K562 (cell line): ENCODE measurements around the gene MPND. TPM values are rescaled to one million over a fixed set of nuclear protein-coding genes. Genes with fewer than 3 reads are reported as not detected.
A peak's percentile ranks its signal among the peaks of the same experiment; 100 is the strongest.

Source experiments
- ARID4B ChIP-seq: sonication (generic); formaldehyde crosslinking; IDR thresholded peaks from 2 replicates; pipeline ENCODE4 v1.8.0; 2022; ENCODE audit warnings: mild to moderate bottlenecking, missing genetic modification reagents
- ASH1L ChIP-seq: fragments of 450-650 bp; IDR thresholded peaks from 2 replicates; pipeline ENCODE4 v1.6.1; 2018; ENCODE audit warnings: borderline replicate concordance, mild to moderate bottlenecking, low read depth; ENCODE audit not compliant: partially characterized antibody
- ATF1 ChIP-seq, 2 experiments: fragments of 450-650 bp in 1 of 2; IDR thresholded peaks; 2 replicates each; pipeline ENCODE4 v1.6.1; 2016; ENCODE audit warnings: missing compliant biosample characterization in 1 of 2, missing genetic modification characterization in 1 of 2
- ATF7 ChIP-seq: fragments of 450-650 bp; IDR thresholded peaks from 2 replicates; pipeline ENCODE4 v1.7.1; 2014; ENCODE audit warnings: mild to moderate bottlenecking, moderate library complexity
- CTBP1 ChIP-seq: fragments of 450-650 bp; IDR thresholded peaks from 2 replicates; pipeline ENCODE4 v1.6.1; 2016; ENCODE audit warnings: borderline replicate concordance
- EP400 ChIP-seq: fragments of 450-650 bp; IDR thresholded peaks from 2 replicates; pipeline ENCODE4 v1.6.1; 2017; ENCODE audit warnings: antibody characterized with exemption, mild to moderate bottlenecking, moderate library complexity
- ERF ChIP-seq: fragments of 450-650 bp; formaldehyde crosslinking; IDR thresholded peaks from 2 replicates; pipeline ENCODE4 v1.4.0; 2020; ENCODE audit warnings: mild to moderate bottlenecking, mixed read lengths
- ETV1 ChIP-seq: fragments of 450-650 bp; conservative IDR thresholded peaks from 2 replicates; pipeline ENCODE4 v1.6.1; 2016; ENCODE audit warnings: missing genetic modification characterization, control low read depth, low read depth, missing compliant biosample characterization
- ETV5 ChIP-seq: sonication (generic); formaldehyde crosslinking; IDR thresholded peaks from 2 replicates; pipeline ENCODE4 v1.4.0; 2020; ENCODE audit warnings: low read depth, mild to moderate bottlenecking, missing genetic modification reagents
- FIP1L1 ChIP-seq: fragments of 200-400 bp; formaldehyde crosslinking; IDR thresholded peaks from 2 replicates; pipeline ENCODE4 v1.6.1; 2018; ENCODE audit warnings: mild to moderate bottlenecking, low read depth, low read length; ENCODE audit not compliant: poor library complexity, severe bottlenecking
- FOS ChIP-seq: IDR thresholded peaks from 3 replicates; pipeline ENCODE4 v1.6.1; 2011; ENCODE audit not compliant: insufficient read length; ENCODE audit errors: extremely low read depth
- FUS ChIP-seq: fragments of 200-400 bp; formaldehyde crosslinking; optimal IDR thresholded peaks from 2 replicates; pipeline ENCODE3; 2017; ENCODE audit warnings: low read depth, low read length
- GABPB1 ChIP-seq: sonication (generic); formaldehyde crosslinking; IDR thresholded peaks from 2 replicates; pipeline ENCODE4 v1.8.0; 2022; ENCODE audit warnings: mild to moderate bottlenecking, missing genetic modification reagents
- KDM2B ChIP-seq: fragments of 250-450 bp; sonication (Bioruptor Pico); IDR thresholded peaks from 2 replicates; pipeline ENCODE4 v1.8.0; 2021; ENCODE audit warnings: mild to moderate bottlenecking, moderate library complexity
- L3MBTL2 ChIP-seq: fragments of 450-650 bp; IDR thresholded peaks from 2 replicates; pipeline ENCODE4 v1.6.1; 2016; ENCODE audit warnings: mild to moderate bottlenecking, moderate library complexity
- MAX ChIP-seq: sonication (generic); formaldehyde crosslinking; IDR thresholded peaks from 2 replicates; pipeline ENCODE4 v1.9.0; 2022; ENCODE audit warnings: mild to moderate bottlenecking, missing genetic modification reagents
- NCOA4 ChIP-seq: fragments of 450-650 bp; IDR thresholded peaks from 2 replicates; pipeline ENCODE4 v1.6.1; 2018; ENCODE audit warnings: mild to moderate bottlenecking; ENCODE audit not compliant: partially characterized antibody
- NR2C2 ChIP-seq, 2 experiments: fragments of 200-800 bp in 1 of 2; sonication (Bioruptor generic) in 1 of 2; sonication (generic) in 1 of 2; formaldehyde crosslinking in 1 of 2; IDR thresholded peaks; 2 replicates each; pipeline versions ENCODE4 v1.6.1 to v1.8.0; 2016 to 2022; ENCODE audit warnings: mild to moderate bottlenecking in 1 of 2, missing compliant biosample characterization in 1 of 2, missing genetic modification characterization in 1 of 2, missing genetic modification reagents in 1 of 2
- POLR2G ChIP-seq: fragments of 200-400 bp; formaldehyde crosslinking; IDR thresholded peaks from 2 replicates; pipeline ENCODE4 v1.6.1; 2017; ENCODE audit warnings: low read depth, mild to moderate bottlenecking, antibody characterized with exemption, low read length, moderate library complexity
- PRPF4 ChIP-seq: fragments of 200-400 bp; formaldehyde crosslinking; IDR thresholded peaks from one replicate; pipeline ENCODE4 v1.6.1; 2017; ENCODE audit warnings: low read length, low read depth, mild to moderate bottlenecking; ENCODE audit not compliant: insufficient read depth, poor library complexity, severe bottlenecking
- RBFOX2 ChIP-seq: fragments of 200-400 bp; formaldehyde crosslinking; IDR thresholded peaks from 2 replicates; pipeline ENCODE4 v1.6.1; 2017; ENCODE audit warnings: low read depth, mild to moderate bottlenecking, low read length, moderate library complexity
- SUPT5H ChIP-seq: fragments of 450-650 bp; IDR thresholded peaks from 2 replicates; pipeline ENCODE4 v1.6.1; 2016
- TEAD2 ChIP-seq: fragments of 450-650 bp; IDR thresholded peaks from 2 replicates; pipeline ENCODE4 v1.6.1; 2016; ENCODE audit warnings: missing genetic modification characterization, control low read depth, missing compliant biosample characterization
- ZNF445 ChIP-seq: fragments of 250-450 bp; sonication (Bioruptor Pico); IDR thresholded peaks from 2 replicates; pipeline ENCODE4 v1.4.0; 2020; ENCODE audit warnings: low read depth, mild to moderate bottlenecking, moderate library complexity
- polyA plus RNA-seq, 8 experiments: library from polyadenylated mRNA; depleted of rRNA in 4 of 8; stranded (reverse) in 5 of 8; unstranded in 3 of 8; fragments of >200 nt; fragmentation: Nextera tagmentation in 2 of 8; fragmentation: Illumina TruSeq in 1 of 8; extraction: Ambion mirVana in 2 of 8; extraction: Trizol in 1 of 8; gene quantifications; 2 replicates each; pipeline versions ENCODE4 v1.2.1 to v1.2.3, GENCODE V29; 2011 to 2014; ENCODE audit warnings: inconsistent platforms in 1 of 8, missing spikeins in 1 of 8
- total RNA-seq, 7 experiments: library from RNA; depleted of rRNA in 6 of 7; stranded (reverse); fragments of >200 nt in 6 of 7; fragmentation: Illumina TruSeq in 2 of 7; extraction: Trizol in 2 of 7; gene quantifications; 2 replicates each; pipeline versions ENCODE4 v1.2.1 to v1.2.3, GENCODE V29; 2011 to 2021; ENCODE audit warnings: low replicate concordance in 1 of 7

The MPND gene
- total and polyA plus RNA-seq, 9 of the 15 experiments (the other 6 are each of a cell fraction or from before 2014, with no cell fraction given) = 0.25 to 14.0 (median 3.9) TPM

- TF ChIP-seq CTBP1 (peak; percentile 22; the same call in 1 of the 2 replicates), NR2C2 (CRISPR knock-in tag; IDR thresholded peaks at IDR 0.05) (0 out of 2 replicates have a peak, but pooled peaks have one; percentile 66), NR2C2 (tag; IDR thresholded peaks at IDR 0.05) (peak; percentile 72), MAX (CRISPR knock-in tag) (peak; percentile 77), PRPF4 (no peak), KDM2B (CRISPR knock-in tag) (no peak), FOS (peak; percentile 15), RBFOX2 (peak; percentile 84), GABPB1 (peak; percentile 26; the same call in 1 of the 2 replicates), ASH1L (no peak), EP400 (peak; percentile 65; the same call in 1 of the 2 replicates), TEAD2 (tag) (no peak), ETV1 (tag) (peak; percentile 69), ATF1 (CRISPR knock-in tag; IDR thresholded peaks at IDR 0.05) (no peak), ATF1 (tag; IDR thresholded peaks at IDR 0.05) (no peak; the same call in 1 of the 2 replicates), L3MBTL2 (peak; percentile 94), ATF7 (peak; percentile 73), ETV5 (CRISPR knock-in tag) (peak; percentile 58; the same call in 1 of the 2 replicates), FIP1L1 (no peak), ZNF445 (no peak), ARID4B (peak; percentile 53; the same call in 1 of the 2 replicates), NCOA4 (no peak), ERF (CRISPR knock-in tag) (no peak), SUPT5H (peak; percentile 87), POLR2G (peak; percentile 79), FUS (no peak)
Measured at GRCh38 chr19:4310247-4311121, 32.9 kb upstream of the MPND start (continued).
